Activated naive CD4-positive, alpha-beta T cell treated with anti-CD3 and anti-CD28 coated beads, Interleukin-2, amount 50 U/mL, for 72 hours (primary cell): ENCODE results near the gene BTG2. TPM values are rescaled to one million over a fixed set of nuclear protein-coding genes. Genes with fewer than 3 reads are reported as not detected.

Experiments used
- ATAC-seq, 2 donors: fragments of 150-1000 bp; cut with Tn5 transposase; 2 replicates each; pipeline ENCODE4 v1.10.0; 2021; ENCODE audit warnings: mild to moderate bottlenecking in 2 of 2, moderate library complexity in 2 of 2
- DNase-seq, 2 donors: peaks; one replicate each; pipeline ENCODE4 v3.0.0; 2021 to 2022; ENCODE audit warnings: low spot score in 2 of 2
- H3K27ac Mint-ChIP-seq, 2 donors: one replicate each; pipeline ENCODE4 v1.8.0; 2022; ENCODE audit warnings: mild to moderate bottlenecking in 2 of 2, mixed read lengths in 2 of 2
- H3K36me3 Mint-ChIP-seq, 2 donors: one replicate each; pipeline ENCODE4 v1.8.0; 2022; ENCODE audit warnings: mixed read lengths in 2 of 2
- H3K9me3 Mint-ChIP-seq, 2 donors: one replicate each; pipeline ENCODE4 v1.8.0; 2022; ENCODE audit warnings: mixed read lengths in 2 of 2
- total RNA-seq, 2 donors: library from RNA; stranded (reverse); gene quantifications; one replicate each; pipeline ENCODE4 v1.2.3, GENCODE V29; 2022

The BTG2 gene
- total RNA-seq, 2 donors from 2014 or later = 87.2 to 185 TPM

GRCh38 chr1:203320591-203321272, 15.4 kb downstream of the BTG2 start:
- ATAC-seq (peak; percentile 55), DNase-seq (peak in 1 of 2 donors; percentile 48)
- Mint-ChIP-seq H3K27ac (peak overlapping the region; percentile 76 to 92), H3K36me3 (no peaks in the 10 kb centered on the region), H3K9me3 (no peaks in the 10 kb centered on the region)

GRCh38 chr1:203321273-203322052, 16.1 kb downstream of the BTG2 start:
- ATAC-seq = no peak
- H3K27ac Mint-ChIP-seq = peak overlapping the region; percentile 76 to 92
- no peak for DNase-seq
- H3K9me3 Mint-ChIP-seq = no peaks in the 10 kb centered on the region
- H3K36me3 Mint-ChIP-seq = no peaks in the 10 kb centered on the region

GRCh38 chr1:203322500-203323179, 17.3 kb downstream of the BTG2 start:
- Mint-ChIP-seq H3K27ac (peak overlapping the region in 1 of 2 donors; percentile 57), H3K9me3 (no peaks in the 10 kb centered on the region), H3K36me3 (no peaks in the 10 kb centered on the region)
- DNase-seq (no peak), ATAC-seq (no peak)

- DNase-seq = no peak
- ATAC-seq = no peak
- Mint-ChIP-seq H3K27ac (peak overlapping the region in 1 of 2 donors; percentile 57), H3K36me3 (no peaks in the 10 kb centered on the region), H3K9me3 (no peaks in the 10 kb centered on the region)
Observed at GRCh38 chr1:203323587-203323986, 18.3 kb downstream of the BTG2 start.

GRCh38 chr1:203324105-203325025, 19.0 kb downstream of the BTG2 start:
- peak in 1 of 2 donors; percentile 44 for DNase-seq
- peak overlapping the region; percentile 57 to 82 for H3K27ac Mint-ChIP-seq
- ATAC-seq = peak; percentile 26 to 40
- H3K9me3 Mint-ChIP-seq = no peaks in the 10 kb centered on the region
- H3K36me3 Mint-ChIP-seq = no peaks in the 10 kb centered on the region

- ATAC-seq (peak; percentile 36 to 52), DNase-seq (peak; percentile 61 to 75)
- Mint-ChIP-seq H3K36me3 (no peaks in the 10 kb centered on the region), H3K9me3 (no peaks in the 10 kb centered on the region), H3K27ac (peak overlapping the region; percentile 33 to 52)
Observed at GRCh38 chr1:203325026-203325417, 19.7 kb downstream of the BTG2 start.

GRCh38 chr1:203325418-203326091, 20.2 kb downstream of the BTG2 start:
- Mint-ChIP-seq H3K27ac (peak overlapping the region; percentile 22 to 33), H3K36me3 (no peaks in the 10 kb centered on the region), H3K9me3 (no peaks in the 10 kb centered on the region)
- DNase-seq (no peak), ATAC-seq (no peak)

- Mint-ChIP-seq H3K27ac (peak overlapping the region; percentile 89 to 95), H3K9me3 (no peaks in the 10 kb centered on the region), H3K36me3 (no peaks in the 10 kb centered on the region)
- DNase-seq = peak; percentile 93 to 96
- peak; percentile 83 to 84 for ATAC-seq
Observed at GRCh38 chr1:203326830-203327683, 21.7 kb downstream of the BTG2 start.

GRCh38 chr1:203327684-203328457, 22.6 kb downstream of the BTG2 start:
- DNase-seq (peak; percentile 55 to 75), ATAC-seq (peak; percentile 56 to 63)
- Mint-ChIP-seq H3K9me3 (no peaks in the 10 kb centered on the region), H3K36me3 (no peaks in the 10 kb centered on the region), H3K27ac (peak overlapping the region; percentile 89 to 95)

- ATAC-seq (no peak), DNase-seq (no peak)
- Mint-ChIP-seq H3K36me3 (no peaks in the 10 kb centered on the region), H3K9me3 (no peaks in the 10 kb centered on the region), H3K27ac (no peak overlapping the region)
Observed at GRCh38 chr1:203328714-203329122, 23.4 kb downstream of the BTG2 start.

GRCh38 chr1:203331224-203331623, 25.9 kb downstream of the BTG2 start:
- H3K9me3 Mint-ChIP-seq = no peaks in the 10 kb centered on the region
- ATAC-seq = no peak
- no peak for DNase-seq
- H3K36me3 Mint-ChIP-seq = no peaks in the 10 kb centered on the region
- H3K27ac Mint-ChIP-seq = no peak overlapping the region

- no peak for ATAC-seq
- H3K9me3 Mint-ChIP-seq = no peaks in the 10 kb centered on the region
- no peak for DNase-seq
- no peak overlapping the region for H3K27ac Mint-ChIP-seq
- no peaks in the 10 kb centered on the region for H3K36me3 Mint-ChIP-seq
Observed at GRCh38 chr1:203335503-203335902, 30.2 kb downstream of the BTG2 start.

- Mint-ChIP-seq H3K9me3 (no peaks in the 10 kb centered on the region), H3K36me3 (no peaks in the 10 kb centered on the region), H3K27ac (no peak overlapping the region)
- ATAC-seq = no peak
- DNase-seq = no peak
Observed at GRCh38 chr1:203336097-203336496, 30.8 kb downstream of the BTG2 start.

GRCh38 chr1:203338335-203339036, 33.2 kb downstream of the BTG2 start:
- peak; percentile 71 to 73 for ATAC-seq
- Mint-ChIP-seq H3K36me3 (no peaks in the 10 kb centered on the region), H3K27ac (no peak overlapping the region), H3K9me3 (no peaks in the 10 kb centered on the region)
- peak in 1 of 2 donors; percentile 59 for DNase-seq
